ENCODE measurements around the gene AGR2. TPM values are rescaled to one million over a fixed set of nuclear protein-coding genes. Genes with fewer than 3 reads are reported as not detected.

The AGR2 gene
- total and polyA plus RNA-seq, 5 donors from 2014 or later = not detected

DNA sequence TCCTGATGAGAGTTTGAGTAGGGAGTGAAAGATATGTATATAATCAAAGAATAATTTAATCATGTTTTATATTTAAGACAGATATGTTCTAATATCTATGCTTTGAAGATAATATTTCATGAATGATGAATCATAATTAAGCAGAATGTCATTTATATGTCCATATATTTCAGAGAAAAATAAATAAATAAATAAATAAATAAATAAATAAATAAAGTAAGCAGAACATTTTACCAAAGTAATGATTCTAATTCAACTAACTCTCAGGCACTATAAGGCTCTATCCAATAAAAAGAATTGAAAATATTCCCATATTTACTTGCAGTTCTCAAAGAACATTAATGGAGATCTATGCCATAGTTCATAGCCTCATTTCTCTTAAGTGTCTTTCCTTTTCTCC lies 40.9 kb upstream of the AGR2 start:
- Histone ChIP-seq H3K27ac (ENCODE audit: insufficient read depth, low read length, poor library complexity, severe bottlenecking) (no peak overlapping the region), H3K9me3 (ENCODE audit: control insufficient read depth in 2 of 2, low read length in 2 of 2) (no peaks in the 10 kb centered on the region), H3K27me3 (ENCODE audit: control insufficient read depth, insufficient read depth, low read length) (peaks cover 2% of the 10 kb centered on the region), H3K4me3 (ENCODE audit: low read depth, low read length) (no peak overlapping the region), H3K36me3 (ENCODE audit: control insufficient read depth, insufficient read depth, low read length) (no peaks in the 10 kb centered on the region), H3K4me1 (ENCODE audit: control insufficient read depth, insufficient read depth, low read length, poor library complexity, severe bottlenecking) (no peaks in the 10 kb centered on the region)
- ATAC-seq (ENCODE audit: low read depth in 2 of 2) (no peak), DNase-seq (no peak)
- Mint-ChIP-seq H3K9me3 (peaks cover 0 to 2% (median 0%) of the 10 kb centered on the region in 7 donors), H3K4me1 (no peaks in the 10 kb centered on the region), H3K36me3 (no peaks in the 10 kb centered on the region), H3K27ac (peak overlapping the region in 1 of 3 donors; percentile 29), H3K4me3 (no peak overlapping the region), H3K27me3 (peaks cover 14% of the 10 kb centered on the region)

GRCh38 chr7:16841681-16842080 lies 36.9 kb upstream of the AGR2 start:
- H3K4me3 Mint-ChIP-seq = no peak overlapping the region
- H3K27ac ChIP-seq (ENCODE audit: insufficient read depth, low read length, poor library complexity, severe bottlenecking) = no peak overlapping the region
- H3K9me3 ChIP-seq (ENCODE audit: control insufficient read depth in 2 of 2, low read length in 2 of 2) = no peaks in the 10 kb centered on the region
- H3K36me3 ChIP-seq (ENCODE audit: control insufficient read depth, insufficient read depth, low read length) = no peaks in the 10 kb centered on the region
- ATAC-seq (ENCODE audit: low read depth in 2 of 2) (no peak), DNase-seq (no peak)
- H3K4me3 ChIP-seq (ENCODE audit: low read depth, low read length) = no peak overlapping the region
- H3K27ac Mint-ChIP-seq = no peak overlapping the region
- H3K4me1 Mint-ChIP-seq = no peaks in the 10 kb centered on the region
- H3K27me3 ChIP-seq (ENCODE audit: control insufficient read depth, insufficient read depth, low read length) = peaks cover 2% of the 10 kb centered on the region
- H3K27me3 Mint-ChIP-seq = peaks cover 5% of the 10 kb centered on the region
- H3K9me3 Mint-ChIP-seq = peaks cover 0 to 2% (median 0%) of the 10 kb centered on the region in 7 donors
- no peaks in the 10 kb centered on the region for H3K36me3 Mint-ChIP-seq
- H3K4me1 ChIP-seq (ENCODE audit: control insufficient read depth, insufficient read depth, low read length, poor library complexity, severe bottlenecking) = no peaks in the 10 kb centered on the region

- H3K4me3 Mint-ChIP-seq = no peak overlapping the region
- Histone ChIP-seq H3K27ac (ENCODE audit: insufficient read depth, low read length, poor library complexity, severe bottlenecking) (no peak overlapping the region), H3K4me3 (ENCODE audit: low read depth, low read length) (no peak overlapping the region), H3K27me3 (ENCODE audit: control insufficient read depth, insufficient read depth, low read length) (no peaks in the 10 kb centered on the region), H3K36me3 (ENCODE audit: control insufficient read depth, insufficient read depth, low read length) (no peaks in the 10 kb centered on the region), H3K4me1 (ENCODE audit: control insufficient read depth, insufficient read depth, low read length, poor library complexity, severe bottlenecking) (no peaks in the 10 kb centered on the region), H3K9me3 (ENCODE audit: control insufficient read depth in 2 of 2, low read length in 2 of 2) (no peaks in the 10 kb centered on the region)
- peaks cover 0 to 2% (median 0%) of the 10 kb centered on the region in 7 donors for H3K9me3 Mint-ChIP-seq
- no peaks in the 10 kb centered on the region for H3K4me1 Mint-ChIP-seq
- ATAC-seq (ENCODE audit: low read depth in 2 of 2) (no peak), DNase-seq (no peak)
- H3K36me3 Mint-ChIP-seq = no peaks in the 10 kb centered on the region
- no peak overlapping the region for H3K27ac Mint-ChIP-seq
- peaks cover 4% of the 10 kb centered on the region for H3K27me3 Mint-ChIP-seq
Observed at GRCh38 chr7:16840094-16840493, 35.3 kb upstream of the AGR2 start.

GRCh38 chr7:16839646-16840045 lies 34.8 kb upstream of the AGR2 start:
- H3K9me3 ChIP-seq (ENCODE audit: control insufficient read depth in 2 of 2, low read length in 2 of 2) = no peaks in the 10 kb centered on the region
- ATAC-seq (ENCODE audit: low read depth in 2 of 2) = no peak
- no peak overlapping the region for H3K27ac ChIP-seq (ENCODE audit: insufficient read depth, low read length, poor library complexity, severe bottlenecking)
- H3K27me3 ChIP-seq (ENCODE audit: control insufficient read depth, insufficient read depth, low read length) = no peaks in the 10 kb centered on the region
- H3K36me3 ChIP-seq (ENCODE audit: control insufficient read depth, insufficient read depth, low read length) = no peaks in the 10 kb centered on the region
- no peaks in the 10 kb centered on the region for H3K4me1 Mint-ChIP-seq
- peaks cover 2% of the 10 kb centered on the region for H3K27me3 Mint-ChIP-seq
- H3K36me3 Mint-ChIP-seq = no peaks in the 10 kb centered on the region
- DNase-seq = no peak
- no peaks in the 10 kb centered on the region for H3K4me1 ChIP-seq (ENCODE audit: control insufficient read depth, insufficient read depth, low read length, poor library complexity, severe bottlenecking)
- H3K4me3 Mint-ChIP-seq = no peak overlapping the region
- H3K9me3 Mint-ChIP-seq = peaks cover 0 to 2% (median 0%) of the 10 kb centered on the region in 7 donors
- H3K4me3 ChIP-seq (ENCODE audit: low read depth, low read length) = no peak overlapping the region
- H3K27ac Mint-ChIP-seq = no peak overlapping the region

- Mint-ChIP-seq H3K27me3 (peaks cover 6% of the 10 kb centered on the region), H3K27ac (no peak overlapping the region), H3K4me3 (no peak overlapping the region), H3K4me1 (no peaks in the 10 kb centered on the region), H3K9me3 (no peaks in the 10 kb centered on the region), H3K36me3 (no peaks in the 10 kb centered on the region)
- no peak overlapping the region for H3K4me3 ChIP-seq (ENCODE audit: low read depth, low read length)
- H3K27me3 ChIP-seq (ENCODE audit: control insufficient read depth, insufficient read depth, low read length) = no peaks in the 10 kb centered on the region
- H3K36me3 ChIP-seq (ENCODE audit: control insufficient read depth, insufficient read depth, low read length) = no peaks in the 10 kb centered on the region
- H3K9me3 ChIP-seq (ENCODE audit: control insufficient read depth in 2 of 2, low read length in 2 of 2) = no peaks in the 10 kb centered on the region
- H3K27ac ChIP-seq (ENCODE audit: insufficient read depth, low read length, poor library complexity, severe bottlenecking) = no peak overlapping the region
- ATAC-seq (ENCODE audit: low read depth in 2 of 2) = no peak
- no peaks in the 10 kb centered on the region for H3K4me1 ChIP-seq (ENCODE audit: control insufficient read depth, insufficient read depth, low read length, poor library complexity, severe bottlenecking)
- no peak for DNase-seq
Observed at GRCh38 chr7:16838891-16839290, 34.1 kb upstream of the AGR2 start.

GRCh38 chr7:16838386-16838785 lies 33.6 kb upstream of the AGR2 start:
- Histone ChIP-seq H3K27me3 (ENCODE audit: control insufficient read depth, insufficient read depth, low read length) (no peaks in the 10 kb centered on the region), H3K36me3 (ENCODE audit: control insufficient read depth, insufficient read depth, low read length) (no peaks in the 10 kb centered on the region), H3K4me1 (ENCODE audit: control insufficient read depth, insufficient read depth, low read length, poor library complexity, severe bottlenecking) (no peaks in the 10 kb centered on the region), H3K9me3 (ENCODE audit: control insufficient read depth in 2 of 2, low read length in 2 of 2) (no peaks in the 10 kb centered on the region), H3K4me3 (ENCODE audit: low read depth, low read length) (no peak overlapping the region), H3K27ac (ENCODE audit: insufficient read depth, low read length, poor library complexity, severe bottlenecking) (no peak overlapping the region)
- no peak for DNase-seq
- no peaks in the 10 kb centered on the region for H3K36me3 Mint-ChIP-seq
- H3K27ac Mint-ChIP-seq = no peak overlapping the region
- no peak for ATAC-seq (ENCODE audit: low read depth in 2 of 2)
- H3K4me3 Mint-ChIP-seq = no peak overlapping the region
- no peaks in the 10 kb centered on the region for H3K9me3 Mint-ChIP-seq
- H3K4me1 Mint-ChIP-seq = no peaks in the 10 kb centered on the region
- H3K27me3 Mint-ChIP-seq = peaks cover 11% of the 10 kb centered on the region

- no peak overlapping the region for H3K27ac Mint-ChIP-seq
- no peaks in the 10 kb centered on the region for H3K9me3 Mint-ChIP-seq
- no peaks in the 10 kb centered on the region for H3K4me1 Mint-ChIP-seq
Observed at GRCh38 chr7:16836481-16836880, 31.7 kb upstream of the AGR2 start.

GRCh38 chr7:16833373-16833772 lies 28.6 kb upstream of the AGR2 start:
- H3K9me3 Mint-ChIP-seq = peaks cover 0 to 6% (median 0%) of the 10 kb centered on the region in 7 donors
- peaks cover 19% of the 10 kb centered on the region for H3K27me3 Mint-ChIP-seq
- ATAC-seq (ENCODE audit: low read depth in 2 of 2) (no peak), DNase-seq (no peak)
- H3K4me1 Mint-ChIP-seq = no peaks in the 10 kb centered on the region
- H3K4me3 Mint-ChIP-seq = no peak overlapping the region
- Histone ChIP-seq H3K4me3 (ENCODE audit: low read depth, low read length) (no peak overlapping the region), H3K27me3 (ENCODE audit: control insufficient read depth, insufficient read depth, low read length) (no peaks in the 10 kb centered on the region), H3K9me3 (ENCODE audit: control insufficient read depth in 2 of 2, low read length in 2 of 2) (no peaks in the 10 kb centered on the region), H3K36me3 (ENCODE audit: control insufficient read depth, insufficient read depth, low read length) (no peaks in the 10 kb centered on the region), H3K4me1 (ENCODE audit: control insufficient read depth, insufficient read depth, low read length, poor library complexity, severe bottlenecking) (no peaks in the 10 kb centered on the region), H3K27ac (ENCODE audit: insufficient read depth, low read length, poor library complexity, severe bottlenecking) (no peak overlapping the region)
- H3K27ac Mint-ChIP-seq = no peak overlapping the region
- no peaks in the 10 kb centered on the region for H3K36me3 Mint-ChIP-seq

More at GRCh38 chr7:16836481-16836880, 31.7 kb upstream of the AGR2 start:
- no peak for DNase-seq
- no peak overlapping the region for H3K4me3 ChIP-seq (ENCODE audit: low read depth, low read length)
- no peaks in the 10 kb centered on the region for H3K36me3 ChIP-seq (ENCODE audit: control insufficient read depth, insufficient read depth, low read length)
- no peak for ATAC-seq (ENCODE audit: low read depth in 2 of 2)
- peaks cover 19% of the 10 kb centered on the region for H3K27me3 Mint-ChIP-seq
- H3K36me3 Mint-ChIP-seq = no peaks in the 10 kb centered on the region
- H3K27ac ChIP-seq (ENCODE audit: insufficient read depth, low read length, poor library complexity, severe bottlenecking) = no peak overlapping the region
- H3K4me1 ChIP-seq (ENCODE audit: control insufficient read depth, insufficient read depth, low read length, poor library complexity, severe bottlenecking) = no peaks in the 10 kb centered on the region
- no peaks in the 10 kb centered on the region for H3K27me3 ChIP-seq (ENCODE audit: control insufficient read depth, insufficient read depth, low read length)
- H3K9me3 ChIP-seq (ENCODE audit: control insufficient read depth in 2 of 2, low read length in 2 of 2) = no peaks in the 10 kb centered on the region
- no peak overlapping the region for H3K4me3 Mint-ChIP-seq
